22Rv1 (cell line): ENCODE results near the gene WDR90.

Source experiments
- H3K27ac ChIP-seq: fragments of 450-650 bp; 2 replicates; pipeline ENCODE4 v1.5.1; 2017
- ZFX ChIP-seq: fragments of 450-650 bp; IDR thresholded peaks from 2 replicates; pipeline ENCODE4 v1.6.1; 2017; ENCODE audit warnings: antibody characterized with exemption, borderline replicate concordance
- TF ChIP-seq, protein P1 (sequence below): fragments of 450-650 bp; IDR thresholded peaks from 2 replicates; pipeline ENCODE4 v1.5.1; 2017; ENCODE audit warnings: mild to moderate bottlenecking

WDR90 gene

GRCh38 chr16:621526-622105, 27.5 kb upstream of the WDR90 start:
- H3K27ac ChIP-seq, result peak overlapping the region; percentile 63
- TF ChIP-seq, protein P1, sequence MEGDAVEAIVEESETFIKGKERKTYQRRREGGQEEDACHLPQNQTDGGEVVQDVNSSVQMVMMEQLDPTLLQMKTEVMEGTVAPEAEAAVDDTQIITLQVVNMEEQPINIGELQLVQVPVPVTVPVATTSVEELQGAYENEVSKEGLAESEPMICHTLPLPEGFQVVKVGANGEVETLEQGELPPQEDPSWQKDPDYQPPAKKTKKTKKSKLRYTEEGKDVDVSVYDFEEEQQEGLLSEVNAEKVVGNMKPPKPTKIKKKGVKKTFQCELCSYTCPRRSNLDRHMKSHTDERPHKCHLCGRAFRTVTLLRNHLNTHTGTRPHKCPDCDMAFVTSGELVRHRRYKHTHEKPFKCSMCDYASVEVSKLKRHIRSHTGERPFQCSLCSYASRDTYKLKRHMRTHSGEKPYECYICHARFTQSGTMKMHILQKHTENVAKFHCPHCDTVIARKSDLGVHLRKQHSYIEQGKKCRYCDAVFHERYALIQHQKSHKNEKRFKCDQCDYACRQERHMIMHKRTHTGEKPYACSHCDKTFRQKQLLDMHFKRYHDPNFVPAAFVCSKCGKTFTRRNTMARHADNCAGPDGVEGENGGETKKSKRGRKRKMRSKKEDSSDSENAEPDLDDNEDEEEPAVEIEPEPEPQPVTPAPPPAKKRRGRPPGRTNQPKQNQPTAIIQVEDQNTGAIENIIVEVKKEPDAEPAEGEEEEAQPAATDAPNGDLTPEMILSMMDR, result no peak
- TF ChIP-seq ZFX, result no peak

- no peak for TF ChIP-seq ZFX
- TF ChIP-seq, protein P1, result no peak
- H3K27ac ChIP-seq, result peak overlapping the region; percentile 63
These were observed 26.3 kb upstream of the WDR90 start for GRCh38 chr16:622920-623280.

DNA sequence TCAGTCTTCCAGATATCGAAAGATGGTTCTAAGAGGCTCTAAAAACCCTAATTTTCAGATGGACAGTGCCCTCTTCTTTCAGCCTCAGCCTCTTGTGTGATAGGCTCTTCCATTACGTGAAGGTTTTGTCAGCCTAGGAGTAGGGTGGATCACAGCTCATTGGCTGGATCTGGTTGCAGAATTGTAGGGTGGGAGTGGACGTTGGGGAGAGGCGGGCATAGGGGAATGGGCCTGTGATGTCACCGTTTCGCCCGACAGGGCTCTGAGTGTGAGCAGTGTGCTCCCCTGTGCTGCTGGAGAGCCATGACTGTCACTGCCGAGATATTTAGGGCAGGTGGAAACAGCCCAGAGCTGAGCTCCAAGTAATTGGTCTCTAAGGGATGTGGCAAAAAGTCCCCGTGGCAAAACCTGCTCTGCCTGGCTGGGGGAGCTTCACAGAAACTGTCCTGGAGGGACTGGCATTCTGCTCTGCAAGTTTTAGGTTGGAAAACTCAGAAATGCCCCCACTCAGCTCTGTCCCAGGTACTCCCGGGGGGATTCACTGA, 24.6 kb upstream of the WDR90 start:
- no peak for TF ChIP-seq ZFX
- TF ChIP-seq, protein P1, result no peak
- no peak overlapping the region for H3K27ac ChIP-seq

DNA sequence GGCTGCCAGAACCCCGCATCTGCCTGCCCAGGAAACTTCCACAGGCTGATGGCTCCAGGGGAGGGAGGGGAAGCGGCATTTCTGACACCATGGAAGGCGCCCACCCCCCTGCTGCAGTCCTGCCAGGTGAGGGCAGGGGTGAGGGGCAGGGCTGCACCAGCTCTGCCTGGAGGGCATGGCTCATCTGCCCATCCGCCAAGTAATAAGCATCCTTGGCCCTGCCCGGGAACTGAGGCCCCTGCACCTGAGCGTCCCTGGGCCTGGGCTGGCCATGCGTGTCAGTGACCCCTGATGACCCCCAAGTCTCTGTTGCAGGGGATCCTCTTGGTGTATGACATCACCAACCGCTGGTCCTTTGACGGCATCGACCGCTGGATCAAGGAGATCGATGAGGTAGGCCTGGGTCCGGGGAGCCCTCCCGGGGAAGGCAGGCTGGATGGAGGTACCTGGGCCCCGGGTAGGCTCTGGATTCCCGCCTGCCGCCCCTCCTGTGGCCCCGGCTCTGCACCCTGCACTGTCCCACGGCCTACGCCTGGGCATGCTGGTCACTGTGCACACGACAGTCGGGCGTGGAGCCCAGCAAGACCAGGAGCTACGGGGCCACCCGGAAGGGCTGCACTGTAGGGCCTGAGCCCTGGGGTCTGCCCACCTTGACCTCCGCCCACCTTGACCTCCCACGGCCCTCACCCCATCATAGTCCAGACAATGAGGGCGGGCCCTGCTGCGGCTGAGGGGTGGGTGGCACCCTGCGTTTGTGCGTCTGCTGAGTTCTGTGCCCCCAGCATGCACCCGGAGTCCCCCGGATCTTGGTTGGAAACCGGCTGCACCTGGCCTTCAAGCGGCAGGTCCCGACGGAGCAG, 23.8 kb upstream of the WDR90 start:
- H3K27ac ChIP-seq, result no peak overlapping the region
- TF ChIP-seq ZFX, result no peak
- TF ChIP-seq, protein P1, result no peak

DNA sequence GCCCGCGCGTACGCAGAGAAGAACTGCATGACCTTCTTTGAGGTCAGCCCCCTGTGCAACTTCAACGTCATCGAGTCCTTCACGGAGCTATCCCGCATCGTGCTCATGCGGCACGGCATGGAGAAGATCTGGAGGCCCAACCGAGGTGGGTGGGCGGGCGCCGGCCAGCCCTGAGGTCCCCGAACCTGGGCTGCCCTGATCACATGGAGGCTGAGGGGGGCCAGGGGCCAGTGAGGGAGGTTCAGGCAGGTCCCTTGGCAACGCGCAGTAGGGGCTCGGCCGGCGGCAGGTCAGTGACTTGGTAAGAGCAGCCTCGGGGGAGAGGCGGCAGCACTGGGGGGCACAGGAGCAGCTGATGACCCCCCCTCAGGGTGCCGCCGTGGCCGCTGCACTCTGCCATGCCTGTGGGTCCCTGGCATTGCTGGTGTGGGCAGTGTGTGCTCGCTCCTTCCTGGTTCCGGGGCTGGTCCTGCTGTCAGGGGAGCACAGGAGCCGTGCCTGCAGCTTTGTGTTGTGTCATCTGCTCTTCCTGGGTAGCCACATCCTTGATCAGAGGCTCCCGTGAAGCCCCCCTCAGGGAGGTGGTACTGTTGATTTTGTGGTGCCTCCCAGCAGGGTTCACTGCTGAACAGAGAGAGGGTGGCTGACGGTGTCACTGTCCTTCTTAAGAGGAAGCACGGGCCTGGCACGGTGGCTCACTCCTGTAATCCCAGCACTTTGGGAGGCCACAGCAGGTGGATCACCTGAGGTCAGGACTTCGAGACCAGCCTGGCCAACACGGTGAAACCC, 23.0 kb upstream of the WDR90 start:
- TF ChIP-seq, protein P1, result no peak
- no peak for TF ChIP-seq ZFX
- no peak overlapping the region for H3K27ac ChIP-seq

GRCh38 chr16:626787-627453, 22.2 kb upstream of the WDR90 start:
- H3K27ac ChIP-seq, result no peak overlapping the region
- TF ChIP-seq ZFX, result no peak
- TF ChIP-seq, protein P1, result no peak
